ENCODE results near the gene EML3.

The EML3 gene

DNA sequence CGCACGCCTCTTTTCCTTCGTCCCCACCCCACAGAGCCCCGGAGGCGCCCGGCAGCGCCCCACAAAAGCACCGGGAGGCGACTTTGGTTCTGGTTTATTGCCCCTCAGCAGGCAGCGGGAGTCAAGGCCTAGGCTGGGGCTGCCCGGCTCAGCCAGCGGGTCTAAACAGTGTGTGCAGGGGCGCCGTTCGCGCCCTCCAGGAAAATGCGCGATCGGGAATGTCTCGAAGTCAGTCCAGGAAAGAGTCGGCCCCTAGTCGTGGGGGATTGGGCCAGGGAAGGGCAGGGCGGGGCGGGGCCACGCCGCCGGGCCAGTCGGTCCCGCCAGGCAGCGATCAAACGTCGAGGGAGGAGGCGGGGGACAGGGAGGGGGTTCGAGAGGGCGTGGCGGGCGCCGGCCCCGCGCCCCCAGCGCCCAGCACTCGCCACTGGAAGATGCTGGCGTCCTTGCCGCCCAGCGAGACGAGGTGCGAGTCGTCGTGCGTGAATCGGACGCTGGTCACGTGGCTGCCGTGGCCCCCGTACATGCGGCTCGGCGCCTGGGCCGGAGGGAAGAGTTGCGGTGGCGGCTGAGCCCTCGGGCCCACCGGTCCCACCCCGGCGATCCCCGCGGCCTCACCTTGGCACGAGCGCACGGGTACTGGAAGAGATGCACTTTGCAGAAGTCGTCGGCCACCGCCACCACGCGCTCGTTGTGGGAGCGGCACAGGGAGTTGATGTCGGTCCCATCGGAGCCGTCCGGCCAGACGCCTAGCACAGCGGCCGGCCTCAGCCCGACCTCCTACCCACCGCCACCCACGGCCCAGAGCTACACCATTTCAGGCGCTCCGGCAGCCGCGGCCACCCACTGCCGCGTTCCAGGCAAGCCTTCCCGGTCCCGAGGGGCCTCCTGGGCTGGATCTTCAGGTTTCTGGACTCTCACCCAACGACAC lies 10.2 kb downstream of the EML3 start:
- peak overlapping the region; percentile 48 for H3K4me3 ChIP-seq (ENCODE audit: low read length)
- peak; percentile 10 for TF ChIP-seq CTCF (conservative IDR thresholded peaks at IDR 0.05; ENCODE audit: low read depth, low read length)
- no peak for DNase-seq (ENCODE audit: low read depth)

GRCh38 chr11:62601372-62602140 lies 11.0 kb downstream of the EML3 start, which contains the start of gene MTA2:
MTA2 (minus strand) TSS chr11:62601865; CDS start chr11:62601450, 415 bp downstream.
- peak; percentile 94 for DNase-seq (ENCODE audit: low read depth)
- no peak for TF ChIP-seq CTCF (conservative IDR thresholded peaks at IDR 0.05; ENCODE audit: low read depth, low read length)
- H3K4me3 ChIP-seq (ENCODE audit: low read length): peak within 1 kb of the TSS; percentile 90

GRCh38 chr11:62601122-62601371 lies 11.5 kb downstream of the EML3 start:
- DNase-seq (ENCODE audit: low read depth): no peak
- no peak for TF ChIP-seq CTCF (conservative IDR thresholded peaks at IDR 0.05; ENCODE audit: low read depth, low read length)

GRCh38 chr11:62600367-62601121 lies 12.0 kb downstream of the EML3 start:
- TF ChIP-seq CTCF (conservative IDR thresholded peaks at IDR 0.05; ENCODE audit: low read depth, low read length): no peak
- H3K4me3 ChIP-seq (ENCODE audit: low read length): peak overlapping the region; percentile 90
- DNase-seq (ENCODE audit: low read depth): no peak

More at GRCh38 chr11:62601122-62601371, 11.5 kb downstream of the EML3 start:
- H3K4me3 ChIP-seq (ENCODE audit: low read length): peak overlapping the region; percentile 90

DNA sequence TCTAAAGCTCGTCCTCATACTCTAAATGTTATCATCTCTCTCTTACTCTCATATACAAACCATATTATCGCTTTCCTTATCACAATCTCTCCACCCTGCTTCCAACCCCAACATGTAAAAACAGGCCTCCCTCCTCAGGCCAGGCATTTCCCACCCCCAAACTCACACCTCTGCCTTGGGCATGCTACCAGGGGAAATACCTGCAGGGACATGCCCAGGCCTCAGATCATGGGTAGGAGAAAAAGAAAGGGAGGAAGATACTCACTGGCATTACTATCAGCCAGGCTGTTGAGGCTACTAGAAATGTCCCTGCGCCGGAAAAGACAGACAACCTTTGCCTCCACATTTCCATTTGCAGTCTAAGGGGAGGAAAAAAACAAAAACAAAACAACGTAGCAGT lies 12.7 kb downstream of the EML3 start:
- no peak for DNase-seq (ENCODE audit: low read depth)
- peak overlapping the region; percentile 90 for H3K4me3 ChIP-seq (ENCODE audit: low read length)
- no peak for TF ChIP-seq CTCF (conservative IDR thresholded peaks at IDR 0.05; ENCODE audit: low read depth, low read length)

DNA sequence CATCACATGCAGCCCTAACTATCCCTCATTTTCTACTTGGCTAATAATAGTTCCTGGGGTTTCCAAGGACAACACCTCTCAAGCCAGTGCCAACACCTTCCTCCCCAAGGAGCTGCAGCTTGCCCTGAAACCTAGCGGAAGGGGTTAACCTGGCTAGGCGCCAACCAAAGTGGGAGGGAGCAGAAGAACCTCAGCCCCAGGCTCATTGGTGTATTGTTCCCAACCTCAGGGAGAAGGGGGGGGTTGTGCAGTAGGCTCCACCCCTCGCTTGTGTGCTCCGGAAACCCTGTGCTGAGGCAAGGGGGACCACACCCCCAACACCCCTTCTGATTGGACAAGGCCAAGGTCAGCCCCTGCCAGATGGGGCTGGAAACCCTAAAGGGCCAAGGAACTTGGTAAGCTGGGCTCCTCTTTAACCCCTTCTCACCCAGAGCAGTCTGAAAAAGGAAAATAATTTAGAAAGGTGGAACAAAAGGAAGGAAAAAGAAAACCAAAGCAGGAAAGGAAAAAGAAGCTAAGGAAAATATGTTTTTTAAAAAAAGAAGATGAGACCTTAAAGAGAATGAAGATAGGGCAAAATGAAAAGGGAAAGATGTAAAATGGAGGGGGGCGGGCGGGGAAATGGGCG lies 13.4 kb downstream of the EML3 start:
- H3K4me3 ChIP-seq (ENCODE audit: low read length): peak overlapping the region; percentile 38
- DNase-seq (ENCODE audit: low read depth): peak; percentile 98
- no peak for TF ChIP-seq CTCF (conservative IDR thresholded peaks at IDR 0.05; ENCODE audit: low read depth, low read length)
